GM12878 (cell line): ENCODE data around the gene BPIFB3. TPM values are rescaled to one million over a fixed set of nuclear protein-coding genes. Genes with fewer than 3 reads are reported as not detected.

Experiments used
- ATAC-seq: fragments of 200-7000 bp; cut with Tn5 transposase; 3 replicates; pipeline ENCODE4 v1.9.1; 2020; ENCODE audit warnings: mild to moderate bottlenecking, moderate library complexity
- BruUV-seq: library from RNA; stranded (reverse); fragments of 400-500 nt; replicated peaks from 2 replicates; lab custom pipeline; 2021; lab: Mats Ljungman, UMichigan
- CTCF ChIA-PET: fragments of 300-600 bp; sonication (Branson Sonifier 250); formaldehyde crosslinking; extraction: SDS; loops from one replicate; lab custom pipeline; 2021; ENCODE audit warnings: inconsistent platforms; lab: Yijun Ruan, JAX
- POLR2A ChIA-PET: fragments of 350-600 bp; formaldehyde crosslinking; extraction: SDS; loops from one replicate; lab custom pipeline; 2021; ENCODE audit warnings: inconsistent platforms; lab: Charles Lee
- RAD21 ChIA-PET: fragments of 300-600 bp; sonication (Branson Sonifier 250); formaldehyde crosslinking; loops from one replicate; lab custom pipeline; 2023; ENCODE audit warnings: antibody characterized with exemption; ENCODE audit not compliant: unreplicated experiment; lab: Charles Lee
- SMC1A ChIA-PET: fragments of 300-600 bp; sonication (Branson Sonifier 250); formaldehyde crosslinking; loops from one replicate; lab custom pipeline; 2023; ENCODE audit not compliant: unreplicated experiment, uncharacterized antibody; lab: Charles Lee
- DNase-seq: peaks from one replicate; pipeline ENCODE4 v3.0.0-alpha.2; 2011; ENCODE audit warnings: low read depth, low spot score
- FAIRE-seq: peaks from 3 replicates; lab custom pipeline; 2011; peaks lifted over from hg19 to GRCh38; lab: Jason Lieb, UNC
- H2AFZ ChIP-seq: 2 replicates; pipeline ENCODE4 v1.6.0; 2011; ENCODE audit warnings: low read depth, low read length, control low read depth; ENCODE audit not compliant: control insufficient read depth
- H3K27ac ChIP-seq: 2 replicates; pipeline ENCODE4 v1.5.1; 2011; ENCODE audit warnings: control low read depth; ENCODE audit not compliant: control insufficient read depth, insufficient read depth
- H3K27me3 ChIP-seq, 2 experiments: replicated peaks in 1 of 2; 2 replicates each; pipeline versions ENCODE4 v1.6.0 to v1.6.1; 2011; ENCODE audit warnings: low read length in 1 of 2; ENCODE audit not compliant: control insufficient read depth in 2 of 2, insufficient read depth in 2 of 2
- H3K36me3 ChIP-seq, 2 experiments: 2 replicates each; pipeline ENCODE4 v1.5.1; 2011; ENCODE audit warnings: low read length in 1 of 2; ENCODE audit not compliant: control insufficient read depth in 2 of 2, insufficient read depth in 2 of 2
- H3K4me1 ChIP-seq: 2 replicates; pipeline ENCODE4 v1.6.1; 2011; ENCODE audit warnings: mild to moderate bottlenecking, low read length, moderate library complexity, mixed read lengths; ENCODE audit not compliant: control insufficient read depth, insufficient read depth
- H3K4me2 ChIP-seq: 2 replicates; pipeline ENCODE4 v1.6.0; 2011; ENCODE audit warnings: control low read depth; ENCODE audit not compliant: control insufficient read depth, insufficient read depth
- H3K4me3 ChIP-seq: fragments of 200-600 bp; sonication (generic); 2 replicates; pipeline ENCODE4 v1.5.1; 2016
- H3K79me2 ChIP-seq: 2 replicates; pipeline ENCODE4 v1.6.0; 2011; ENCODE audit warnings: low read length; ENCODE audit not compliant: control insufficient read depth, insufficient read depth
- H3K9ac ChIP-seq: 2 replicates; pipeline ENCODE4 v1.8.0; 2011; ENCODE audit warnings: low read length, control low read depth, mixed read lengths; ENCODE audit not compliant: control insufficient read depth, insufficient read depth
- H3K9me3 ChIP-seq: replicated peaks from 3 replicates; pipeline ENCODE4 v1.5.1; 2011; ENCODE audit warnings: mild to moderate bottlenecking, low read length; ENCODE audit not compliant: control insufficient read depth, insufficient read depth
- H4K20me1 ChIP-seq: 2 replicates; pipeline ENCODE4 v1.6.0; 2011; ENCODE audit not compliant: control insufficient read depth, insufficient read depth
- BRCA1 ChIP-seq: IDR thresholded peaks from 2 replicates; pipeline ENCODE4 v1.6.1; 2011; ENCODE audit warnings: low read depth, low read length, improper control_type of control experiment
- EGR1 ChIP-seq, 2 experiments: IDR thresholded peaks; 1 replicate in 1 of 2; 2 replicates in 1 of 2; pipeline ENCODE4 v1.6.1; 2011 to 2012; ENCODE audit warnings: low read depth in 2 of 2, low read length in 2 of 2, borderline replicate concordance in 1 of 2, mild to moderate bottlenecking in 1 of 2, moderate library complexity in 1 of 2
- FOS ChIP-seq: IDR thresholded peaks from 3 replicates; pipeline ENCODE4 v1.6.1; 2011; ENCODE audit warnings: borderline replicate concordance; ENCODE audit not compliant: insufficient read length; ENCODE audit errors: extremely low read depth
- GABPA ChIP-seq: IDR thresholded peaks from 2 replicates; pipeline ENCODE4 v1.6.1; 2014; ENCODE audit warnings: antibody characterized with exemption, low read depth, mild to moderate bottlenecking, inconsistent platforms
- MLLT1 ChIP-seq: fragments of 450-650 bp; IDR thresholded peaks from 2 replicates; pipeline ENCODE4 v1.6.1; 2016; ENCODE audit warnings: mild to moderate bottlenecking
- NFXL1 ChIP-seq: fragments of 450-650 bp; IDR thresholded peaks from 2 replicates; pipeline ENCODE4 v1.6.1; 2017; ENCODE audit warnings: antibody characterized with exemption, mild to moderate bottlenecking, borderline replicate concordance
- RCOR1 ChIP-seq: conservative IDR thresholded peaks from 2 replicates; pipeline ENCODE4 v1.6.1; 2012; ENCODE audit warnings: low read depth, low read length, improper control_type of control experiment
- SIX5 ChIP-seq: IDR thresholded peaks from 2 replicates; pipeline ENCODE4 v1.6.1; 2011; ENCODE audit warnings: mild to moderate bottlenecking, low read depth, low read length, moderate library complexity; ENCODE audit not compliant: severe bottlenecking
- STAT3 ChIP-seq: IDR thresholded peaks from 2 replicates; pipeline ENCODE4 v1.6.1; 2011; ENCODE audit warnings: low read depth, low read length, improper control_type of control experiment
- WGBS: methylation state at CpG from one replicate; pipeline ENCODE4 v1.1.6; 2016; ENCODE audit warnings: low lambda C conversion rate; ENCODE audit not compliant: insufficient replicate concordance, insufficient coverage; ENCODE audit errors: missing lambda C conversion rate; 5-methylcytosine and 5-hydroxymethylcytosine counted together
- in situ Hi-C: fragments of 300-500 bp; cut with MboI; formaldehyde crosslinking; loops from 9 replicates; pipeline ENCODE4 v1.14.3; 2018; ENCODE audit warnings: mixed read lengths
- intact Hi-C: fragments of 100-400 bp; cut with micrococcal nuclease; formaldehyde crosslinking; loops from one replicate; pipeline ENCODE4 v1.14.2; 2022; ENCODE audit not compliant: unreplicated experiment
- polyA plus RNA-seq, 11 experiments: library from polyadenylated mRNA; depleted of rRNA in 4 of 11; unstranded in 6 of 11; stranded (reverse) in 5 of 11; fragments of >200 nt; fragmentation: Nextera tagmentation in 4 of 11; fragmentation: Illumina TruSeq in 1 of 11; extraction: Ambion mirVana in 4 of 11; extraction: Trizol in 1 of 11; gene quantifications; 1 replicate in 1 of 11; 2 replicates in 10 of 11; pipeline versions ENCODE4 v1.2.1 to v1.2.3, GENCODE V29; 2011 to 2016; ENCODE audit warnings: inconsistent platforms in 2 of 11, missing spikeins in 2 of 11, low read depth in 1 of 11
- total RNA-seq, 4 experiments: library from RNA; depleted of rRNA in 3 of 4; stranded (reverse); fragments of >200 nt in 3 of 4; fragmentation: Illumina TruSeq in 1 of 4; extraction: Trizol in 1 of 4; gene quantifications; 2 replicates each; pipeline versions ENCODE4 v1.2.1 to v1.2.3, GENCODE V29; 2013 to 2021
- TF ChIP-seq, protein P1 (sequence below): IDR thresholded peaks from 2 replicates; pipeline ENCODE4 v1.6.1; 2011; ENCODE audit warnings: mild to moderate bottlenecking, low read depth, low read length, moderate library complexity; ENCODE audit not compliant: insufficient replicate concordance
- TF ChIP-seq, protein P2 (sequence below): IDR thresholded peaks from 2 replicates; pipeline ENCODE4 v1.6.1; 2012; ENCODE audit warnings: low read length, inconsistent platforms
- TF ChIP-seq, protein P3 (sequence below): IDR thresholded peaks from 2 replicates; pipeline ENCODE4 v1.6.1; 2011; ENCODE audit warnings: low read depth, low read length, improper control_type of control experiment, borderline replicate concordance
- TF ChIP-seq, protein P4 (sequence below): fragments of 150-350 bp; IDR thresholded peaks from 2 replicates; pipeline ENCODE4 v1.6.1; 2014; ENCODE audit warnings: mild to moderate bottlenecking, low read depth, low read length
- TF ChIP-seq, protein P5 (sequence below): IDR thresholded peaks from 2 replicates; pipeline ENCODE4 v1.6.1; 2011; ENCODE audit warnings: borderline replicate concordance, low read depth, mild to moderate bottlenecking, moderate library complexity, mixed read lengths, low read length; ENCODE audit not compliant: insufficient read depth; ENCODE audit errors: extremely low read length

The BPIFB3 gene
- total and polyA plus RNA-seq, 10 of the 15 experiments (the other 5 are each of a cell fraction or from before 2014, with no cell fraction given) = not detected

GRCh38 chr20:33064572-33065287 is 11.0 kb downstream of the BPIFB3 start (continued):
- no peak for TF ChIP-seq EGR1 (IDR thresholded peaks at IDR 0.05; ENCODE audit: borderline replicate concordance in 1 of 2, low read depth in 2 of 2, low read length in 2 of 2)
- no peak for TF ChIP-seq STAT3
- TF ChIP-seq FOS = no peak
- no peak for TF ChIP-seq RCOR1
- TF ChIP-seq, all 136 proteins: peak for 0

- Histone ChIP-seq H4K20me1 (no peaks in the 10 kb centered on the region), H3K4me1 (no peaks in the 10 kb centered on the region), H3K9me3 (no peaks in the 10 kb centered on the region), H2AFZ (no peak overlapping the region), H3K9ac (no peak overlapping the region), H3K36me3 (no peaks in the 10 kb centered on the region), H3K4me3 (no peak overlapping the region), H3K79me2 (no peaks in the 10 kb centered on the region), H3K4me2 (no peak overlapping the region), H3K27me3 (no peaks in the 10 kb centered on the region), H3K27ac (no peak overlapping the region)
- ChIA-PET POLR2A (no interaction called here), RAD21 (no interaction called here), CTCF (no interaction called here), SMC1A (no interaction called here)
- no TSS peak for BruUV-seq
- in situ Hi-C loops (no loop called here), intact Hi-C loops (no loop called here)
- 29% methylated on average over 9 of the region's 9 CpGs for WGBS
- DNase-seq (no peak), FAIRE-seq (no peak), ATAC-seq (no peak)
- no peak for TF ChIP-seq SIX5
- TF ChIP-seq, protein P1, sequence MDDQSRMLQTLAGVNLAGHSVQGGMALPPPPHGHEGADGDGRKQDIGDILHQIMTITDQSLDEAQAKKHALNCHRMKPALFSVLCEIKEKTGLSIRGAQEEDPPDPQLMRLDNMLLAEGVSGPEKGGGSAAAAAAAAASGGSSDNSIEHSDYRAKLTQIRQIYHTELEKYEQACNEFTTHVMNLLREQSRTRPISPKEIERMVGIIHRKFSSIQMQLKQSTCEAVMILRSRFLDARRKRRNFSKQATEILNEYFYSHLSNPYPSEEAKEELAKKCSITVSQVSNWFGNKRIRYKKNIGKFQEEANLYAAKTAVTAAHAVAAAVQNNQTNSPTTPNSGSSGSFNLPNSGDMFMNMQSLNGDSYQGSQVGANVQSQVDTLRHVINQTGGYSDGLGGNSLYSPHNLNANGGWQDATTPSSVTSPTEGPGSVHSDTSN = no peak
- TF ChIP-seq NFXL1 = no peak
- TF ChIP-seq, protein P2, sequence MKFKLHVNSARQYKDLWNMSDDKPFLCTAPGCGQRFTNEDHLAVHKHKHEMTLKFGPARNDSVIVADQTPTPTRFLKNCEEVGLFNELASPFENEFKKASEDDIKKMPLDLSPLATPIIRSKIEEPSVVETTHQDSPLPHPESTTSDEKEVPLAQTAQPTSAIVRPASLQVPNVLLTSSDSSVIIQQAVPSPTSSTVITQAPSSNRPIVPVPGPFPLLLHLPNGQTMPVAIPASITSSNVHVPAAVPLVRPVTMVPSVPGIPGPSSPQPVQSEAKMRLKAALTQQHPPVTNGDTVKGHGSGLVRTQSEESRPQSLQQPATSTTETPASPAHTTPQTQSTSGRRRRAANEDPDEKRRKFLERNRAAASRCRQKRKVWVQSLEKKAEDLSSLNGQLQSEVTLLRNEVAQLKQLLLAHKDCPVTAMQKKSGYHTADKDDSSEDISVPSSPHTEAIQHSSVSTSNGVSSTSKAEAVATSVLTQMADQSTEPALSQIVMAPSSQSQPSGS = no peak
- TF ChIP-seq, protein P3, sequence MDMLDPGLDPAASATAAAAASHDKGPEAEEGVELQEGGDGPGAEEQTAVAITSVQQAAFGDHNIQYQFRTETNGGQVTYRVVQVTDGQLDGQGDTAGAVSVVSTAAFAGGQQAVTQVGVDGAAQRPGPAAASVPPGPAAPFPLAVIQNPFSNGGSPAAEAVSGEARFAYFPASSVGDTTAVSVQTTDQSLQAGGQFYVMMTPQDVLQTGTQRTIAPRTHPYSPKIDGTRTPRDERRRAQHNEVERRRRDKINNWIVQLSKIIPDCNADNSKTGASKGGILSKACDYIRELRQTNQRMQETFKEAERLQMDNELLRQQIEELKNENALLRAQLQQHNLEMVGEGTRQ = no peak
- no peak for TF ChIP-seq MLLT1
- no peak for TF ChIP-seq BRCA1
- TF ChIP-seq GABPA = no peak
- TF ChIP-seq, protein P4, sequence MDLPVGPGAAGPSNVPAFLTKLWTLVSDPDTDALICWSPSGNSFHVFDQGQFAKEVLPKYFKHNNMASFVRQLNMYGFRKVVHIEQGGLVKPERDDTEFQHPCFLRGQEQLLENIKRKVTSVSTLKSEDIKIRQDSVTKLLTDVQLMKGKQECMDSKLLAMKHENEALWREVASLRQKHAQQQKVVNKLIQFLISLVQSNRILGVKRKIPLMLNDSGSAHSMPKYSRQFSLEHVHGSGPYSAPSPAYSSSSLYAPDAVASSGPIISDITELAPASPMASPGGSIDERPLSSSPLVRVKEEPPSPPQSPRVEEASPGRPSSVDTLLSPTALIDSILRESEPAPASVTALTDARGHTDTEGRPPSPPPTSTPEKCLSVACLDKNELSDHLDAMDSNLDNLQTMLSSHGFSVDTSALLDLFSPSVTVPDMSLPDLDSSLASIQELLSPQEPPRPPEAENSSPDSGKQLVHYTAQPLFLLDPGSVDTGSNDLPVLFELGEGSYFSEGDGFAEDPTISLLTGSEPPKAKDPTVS = no peak
- TF ChIP-seq, protein P5, sequence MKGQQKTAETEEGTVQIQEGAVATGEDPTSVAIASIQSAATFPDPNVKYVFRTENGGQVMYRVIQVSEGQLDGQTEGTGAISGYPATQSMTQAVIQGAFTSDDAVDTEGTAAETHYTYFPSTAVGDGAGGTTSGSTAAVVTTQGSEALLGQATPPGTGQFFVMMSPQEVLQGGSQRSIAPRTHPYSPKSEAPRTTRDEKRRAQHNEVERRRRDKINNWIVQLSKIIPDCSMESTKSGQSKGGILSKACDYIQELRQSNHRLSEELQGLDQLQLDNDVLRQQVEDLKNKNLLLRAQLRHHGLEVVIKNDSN = no peak
Observed at GRCh38 chr20:33065785-33066184, 12.1 kb downstream of the BPIFB3 start.
